Measurements from ENCODE around the gene KLHL29.

GRCh38 chr2:23662941-23663920 lies 278.3 kb downstream of the KLHL29 start:
- TF ChIP-seq CTCF (conservative IDR thresholded peaks at IDR 0.05; ENCODE audit: low read depth, low read length): no peak
- TF ChIP-seq EZH2 (IDR thresholded peaks at IDR 0.05; ENCODE audit: low read length, unreplicated experiment): no peak
- TF ChIP-seq EZH2phosphoT487 (IDR thresholded peaks at IDR 0.05; ENCODE audit: borderline replicate concordance, low read length): no peak
